HG03571 (cell line): ENCODE measurements around the gene FREM3.
A peak's percentile ranks its signal among the peaks of the same experiment; 100 is the strongest.

Experiments used
- ATAC-seq: cut with Tn5 transposase; IDR thresholded peaks from one replicate; pipeline ENCODE4 v1.9.1; 2021; ENCODE audit not compliant: unreplicated experiment

The FREM3 gene

GRCh38 chr4:143668930-143669552 lies 31.4 kb downstream of the FREM3 start:
- peak; percentile 95 for ATAC-seq

DNA sequence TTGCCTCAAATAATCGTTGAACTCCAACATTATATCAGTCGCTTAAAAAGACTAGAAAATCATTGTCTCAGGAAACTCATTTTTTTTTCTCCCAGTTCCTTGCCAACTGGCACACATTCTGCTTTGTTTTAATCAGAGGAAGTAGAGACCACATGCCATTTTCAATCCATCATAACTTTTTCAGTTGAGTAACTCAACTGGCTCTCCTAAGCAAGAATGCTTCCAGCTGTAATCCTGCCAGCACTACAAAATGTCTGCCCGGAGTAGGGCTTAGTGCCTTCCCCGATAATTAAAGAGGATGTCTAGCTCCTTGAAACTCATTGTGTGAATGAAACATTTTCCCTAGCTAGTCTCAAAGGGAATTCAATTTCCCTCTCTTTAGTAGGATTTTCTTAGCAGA lies 33.0 kb downstream of the FREM3 start:
- ATAC-seq = no peak

DNA sequence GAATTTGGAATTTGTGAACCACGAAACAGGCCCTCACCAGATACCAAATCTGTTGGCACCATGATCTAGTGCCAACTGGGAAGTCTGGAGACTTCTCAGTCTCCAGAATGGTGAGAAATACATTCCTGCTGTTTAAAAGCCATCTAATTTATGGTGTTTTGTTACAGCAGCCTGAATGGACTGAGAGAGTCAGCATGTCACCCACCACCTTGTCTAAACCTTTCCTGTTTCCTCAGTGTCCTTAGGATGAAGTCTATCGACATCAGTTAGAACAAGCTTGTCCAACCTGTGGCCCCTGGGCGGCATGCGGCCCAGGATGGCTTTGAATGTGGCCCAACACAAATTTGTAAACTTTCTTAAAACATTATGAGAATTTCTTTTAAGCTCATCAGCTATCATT lies 42.1 kb downstream of the FREM3 start:
- no peak for ATAC-seq

DNA sequence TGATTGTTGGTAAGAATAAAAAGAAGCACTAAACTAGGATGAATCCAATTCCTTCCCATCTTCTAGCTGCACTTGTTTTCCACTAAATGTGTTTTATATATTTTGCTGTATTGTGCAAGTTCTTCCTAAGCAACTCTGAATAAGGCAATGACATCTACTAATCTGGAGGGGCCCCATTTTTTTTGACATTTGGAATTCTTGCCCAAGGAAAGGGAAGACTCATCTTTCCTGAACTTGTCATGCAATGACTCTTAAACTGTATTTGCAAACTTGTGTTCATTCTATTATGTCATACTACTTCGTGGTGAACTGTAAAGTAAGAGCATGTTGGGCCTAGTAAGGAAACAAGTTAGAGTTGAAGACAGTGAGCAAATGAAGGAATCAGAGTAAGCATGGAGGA lies 45.9 kb downstream of the FREM3 start:
- no peak for ATAC-seq

DNA sequence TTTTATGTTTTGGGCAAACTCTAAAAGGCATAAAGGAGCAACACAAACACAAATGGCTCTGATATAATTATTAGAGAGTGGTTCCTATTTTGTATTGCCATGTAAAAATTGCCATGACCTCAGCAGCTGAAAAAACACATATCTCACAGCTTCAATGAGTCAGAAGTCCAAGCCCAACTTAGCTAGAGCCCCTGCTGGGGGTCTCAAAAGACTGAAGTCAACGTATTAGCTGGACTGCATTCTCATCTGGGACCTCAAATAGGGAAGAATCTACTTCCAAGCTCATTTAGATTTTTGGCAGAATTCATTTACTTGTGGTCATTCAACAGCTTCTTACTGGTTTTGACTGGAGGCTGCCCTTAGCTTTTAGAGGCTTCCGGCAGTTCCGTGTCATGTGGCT lies 47.4 kb downstream of the FREM3 start:
- no peak for ATAC-seq

DNA sequence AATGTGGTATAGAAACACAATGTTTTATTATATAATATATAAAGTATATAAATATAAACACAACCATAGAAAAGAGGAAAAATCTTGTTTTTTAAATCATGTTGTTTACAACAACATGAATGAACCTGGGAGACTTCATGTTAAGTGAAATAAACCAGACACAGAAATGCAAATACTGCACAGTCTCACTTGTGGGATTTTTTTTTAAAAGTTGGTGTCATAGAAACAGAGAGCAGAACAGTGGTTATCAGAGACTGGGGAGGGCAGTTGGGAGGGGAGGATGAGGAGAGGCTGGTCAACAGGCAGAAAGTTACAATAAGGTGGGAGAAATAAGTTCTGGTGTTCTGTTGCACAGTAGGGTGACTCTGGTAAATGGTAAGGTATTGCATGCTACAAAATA lies 57.1 kb downstream of the FREM3 start:
- ATAC-seq = no peak

GRCh38 chr4:143642611-143643010 lies 57.9 kb downstream of the FREM3 start:
- ATAC-seq = no peak

DNA sequence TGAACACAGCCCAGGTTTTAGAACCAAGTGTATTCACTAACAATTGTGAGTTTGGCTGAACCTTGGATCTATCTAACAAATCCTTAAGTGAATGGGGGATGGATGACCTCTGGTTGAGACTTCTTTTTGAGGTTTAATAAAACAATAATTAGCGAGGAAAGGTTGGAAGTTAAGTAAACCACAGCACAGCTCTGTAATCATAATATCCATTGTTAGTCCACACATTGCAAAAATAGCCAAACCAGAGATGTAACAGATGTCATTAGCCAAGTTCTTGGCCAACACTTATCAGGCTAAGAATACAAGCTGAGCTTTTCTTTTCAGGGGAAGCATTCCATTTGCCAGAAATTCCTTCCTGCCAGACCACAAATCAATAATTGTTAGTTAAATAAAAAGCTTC lies 59.1 kb downstream of the FREM3 start:
- no peak for ATAC-seq

DNA sequence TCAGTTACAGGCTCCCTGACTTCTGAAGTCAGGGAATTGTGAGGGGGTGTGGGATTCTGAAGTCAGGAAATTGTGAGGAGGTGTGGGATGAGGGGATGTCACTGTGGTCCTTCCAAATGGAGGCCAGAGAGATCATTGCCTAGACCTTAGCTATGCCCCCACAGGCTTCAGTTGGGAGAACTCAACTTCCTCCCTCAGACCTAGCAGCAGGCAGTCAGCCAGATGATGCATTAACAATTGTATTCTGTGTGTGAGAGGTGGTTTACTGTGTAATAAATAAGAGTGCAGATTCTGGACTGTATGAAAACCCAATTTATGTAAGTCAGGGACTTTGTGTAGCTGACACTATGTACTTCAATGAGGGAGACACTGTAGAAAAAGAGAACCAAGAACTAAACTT lies 65.7 kb downstream of the FREM3 start:
- no peak for ATAC-seq

DNA sequence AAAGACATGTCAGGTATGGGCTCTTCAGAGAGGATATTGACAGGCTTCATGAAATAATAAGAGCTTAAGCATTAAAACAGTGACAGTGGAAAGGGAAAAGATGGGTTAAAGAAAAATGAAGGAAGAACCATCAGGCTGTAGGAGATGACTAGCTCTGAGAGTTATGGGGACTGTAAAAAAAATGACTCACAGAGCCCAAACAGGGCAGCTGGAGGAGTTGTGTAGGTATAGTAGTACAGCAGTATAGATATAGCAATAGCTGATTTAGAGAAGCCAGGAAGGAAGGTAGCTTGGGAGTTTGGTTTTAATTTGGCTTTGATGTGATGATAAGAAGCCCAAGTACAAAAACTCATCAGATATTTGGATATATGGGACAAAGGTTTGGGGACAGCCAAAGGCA lies 66.6 kb downstream of the FREM3 start:
- no peak for ATAC-seq

DNA sequence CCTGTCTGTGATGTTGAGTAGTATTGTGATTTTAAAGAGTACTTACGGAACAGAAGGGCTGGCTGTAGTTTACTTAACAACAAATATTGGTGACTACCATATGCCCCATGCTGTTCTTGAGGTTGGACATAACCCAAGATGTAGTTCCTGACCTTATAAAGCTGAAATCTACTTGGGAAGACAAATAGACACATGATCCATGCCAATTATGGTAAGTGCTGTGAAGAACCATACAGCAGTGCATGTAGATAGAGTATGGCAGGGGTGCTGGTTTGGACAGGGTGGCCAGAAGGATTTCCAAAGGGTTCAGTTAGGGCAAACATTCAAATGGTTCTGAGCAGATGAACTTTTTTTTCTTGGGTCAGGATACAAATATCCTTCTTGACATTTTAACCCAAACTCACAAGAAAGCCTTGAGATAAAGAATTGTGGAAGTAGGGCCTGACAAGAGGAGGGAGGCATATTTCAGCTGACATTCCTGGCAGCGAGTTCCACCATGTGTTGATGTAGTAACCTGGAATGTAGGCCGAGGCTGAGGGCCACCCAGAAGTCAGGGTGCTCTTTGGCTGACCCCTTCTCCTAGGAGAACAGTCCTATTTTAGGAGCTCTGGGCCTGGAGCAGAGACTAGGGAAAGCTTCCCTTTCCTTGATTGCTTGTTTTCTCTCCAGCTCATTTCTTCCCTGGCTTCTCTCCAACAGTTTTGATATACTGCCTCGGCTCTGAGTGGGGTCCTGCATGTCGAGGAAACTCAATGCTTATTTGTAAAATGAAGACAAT lies 74.2 kb downstream of the FREM3 start:
- no peak for ATAC-seq

DNA sequence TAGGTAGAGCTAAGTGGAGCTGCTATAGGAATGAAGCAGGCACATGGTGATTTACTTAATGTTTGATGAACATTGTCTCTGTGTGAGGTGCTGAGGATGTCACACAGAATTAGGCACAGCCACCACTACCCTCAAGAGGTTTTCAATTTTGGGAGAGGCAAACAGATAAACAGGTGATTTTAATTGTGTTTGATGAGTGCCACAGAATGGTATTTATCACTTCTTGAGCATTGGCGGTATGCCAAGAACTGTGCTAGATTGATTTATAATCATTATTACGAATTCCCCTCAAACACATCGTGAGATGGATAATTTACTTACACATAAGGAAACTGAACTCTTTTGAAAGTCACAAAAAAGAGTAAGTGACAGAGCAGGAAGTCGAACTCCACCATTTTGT lies 74.8 kb downstream of the FREM3 start:
- ATAC-seq = no peak

DNA sequence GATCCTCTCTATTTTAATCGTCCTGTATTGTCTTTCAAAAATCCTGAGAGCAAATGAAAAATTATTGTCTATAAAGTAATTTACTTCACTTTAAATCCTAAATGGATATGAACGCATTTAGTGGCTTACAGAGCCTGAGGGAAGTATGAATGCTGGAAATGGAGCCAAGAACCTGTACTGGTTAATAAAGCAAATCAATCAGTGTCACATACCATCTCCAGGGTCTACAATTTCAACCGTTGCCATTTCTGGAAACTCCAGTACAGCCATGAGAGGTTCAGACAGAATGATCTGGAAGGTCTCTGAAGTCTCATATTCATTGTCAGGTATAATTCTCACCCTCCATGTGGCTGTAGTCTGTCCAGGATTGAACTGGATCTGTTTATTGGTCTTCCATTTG lies 76.6 kb downstream of the FREM3 start:
- ATAC-seq = no peak

- ATAC-seq = no peak
Measured at GRCh38 chr4:143618811-143619210, 81.7 kb downstream of the FREM3 start.

DNA sequence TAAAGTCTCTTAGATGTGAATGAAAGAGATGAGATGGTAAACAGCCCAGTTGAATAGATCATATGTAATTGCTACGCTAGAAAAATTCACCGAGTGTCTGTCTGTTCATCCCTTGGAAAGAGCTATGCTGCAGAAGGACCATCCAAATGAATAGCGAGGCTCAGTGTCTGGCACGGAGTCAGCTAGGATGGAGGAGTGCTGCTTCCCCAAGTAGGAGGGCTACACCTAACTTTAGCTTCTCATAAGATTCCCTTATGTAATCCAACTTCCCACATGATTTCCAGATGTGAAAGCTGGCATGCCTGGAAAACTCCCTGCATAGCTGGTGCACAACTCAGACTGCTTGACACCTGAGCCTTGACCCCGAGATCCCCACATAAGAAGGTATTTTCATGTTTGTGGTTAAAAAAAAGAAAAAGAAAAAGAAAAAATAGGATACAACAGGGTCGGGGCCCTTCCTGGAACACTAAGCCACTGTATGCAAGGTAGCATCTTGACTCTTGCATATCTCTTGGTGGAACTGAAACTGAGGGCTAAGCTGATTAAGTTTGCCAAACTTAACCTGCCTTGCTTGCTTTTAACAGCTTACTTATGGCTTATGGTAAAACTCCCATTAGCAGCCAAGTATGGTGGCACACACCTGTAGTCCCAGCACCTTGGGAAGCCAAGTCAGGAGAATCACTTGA lies 82.3 kb downstream of the FREM3 start:
- ATAC-seq = no peak

DNA sequence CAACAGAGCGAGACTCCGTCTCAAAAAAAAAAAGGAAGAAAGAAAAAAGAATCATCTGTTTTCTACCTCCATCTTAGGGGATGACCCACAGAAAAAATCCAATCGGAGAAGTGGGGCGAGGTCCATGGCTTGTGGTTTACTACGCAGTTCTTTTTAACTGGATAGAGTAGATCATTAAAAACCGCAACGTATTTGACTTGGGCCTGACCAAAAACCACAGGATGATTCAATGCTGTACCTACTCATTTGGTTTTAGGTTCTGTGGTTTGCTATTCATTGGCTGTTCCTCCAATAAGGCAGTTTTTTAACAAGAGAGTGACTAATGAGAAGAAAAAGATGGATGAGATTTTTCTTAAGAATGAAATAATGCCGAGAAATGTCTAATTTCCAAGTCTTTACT lies 83.7 kb downstream of the FREM3 start:
- ATAC-seq = peak; percentile 96

GRCh38 chr4:143609492-143609891 lies 91.0 kb downstream of the FREM3 start:
- no peak for ATAC-seq

DNA sequence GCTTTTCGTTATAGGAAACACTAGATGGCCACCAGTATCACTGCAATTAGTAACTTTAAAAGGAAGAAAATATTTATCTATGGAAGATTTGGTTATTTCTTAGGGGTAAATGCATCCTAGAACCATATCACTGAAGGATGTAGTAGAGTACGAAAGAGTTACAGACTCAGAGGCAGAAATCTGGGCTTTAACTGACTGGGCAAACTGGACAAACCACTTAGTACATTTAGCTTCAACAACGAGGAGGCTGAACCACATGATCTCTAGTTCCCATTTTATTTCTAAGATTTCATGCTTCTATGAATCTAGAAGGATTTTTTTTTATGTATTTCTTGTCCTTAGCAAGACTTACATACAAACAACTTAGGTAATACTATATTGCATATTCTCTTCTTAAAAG lies 94.0 kb downstream of the FREM3 start:
- ATAC-seq = no peak

DNA sequence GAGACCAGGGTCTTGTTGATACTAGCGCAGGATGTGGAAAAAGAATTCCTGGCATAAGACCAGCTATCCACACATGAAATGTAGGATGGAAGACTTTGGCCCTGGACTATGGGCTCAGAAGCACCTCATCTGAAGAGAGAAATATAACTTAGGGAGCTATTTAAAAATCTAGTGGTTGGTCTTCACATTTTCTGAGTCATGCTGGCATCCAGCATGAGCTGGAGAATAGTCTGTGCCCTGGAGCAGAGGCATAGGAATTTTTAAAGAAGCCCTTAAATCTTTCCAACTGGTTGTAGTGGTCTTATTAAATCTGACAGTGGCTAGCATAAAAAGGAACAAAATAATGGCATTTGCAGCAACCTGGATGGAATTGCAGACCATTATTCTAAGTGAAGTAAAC lies 100.6 kb downstream of the FREM3 start:
- no peak for ATAC-seq

GRCh38 chr4:143598816-143599215 lies 101.7 kb downstream of the FREM3 start:
- no peak for ATAC-seq

DNA sequence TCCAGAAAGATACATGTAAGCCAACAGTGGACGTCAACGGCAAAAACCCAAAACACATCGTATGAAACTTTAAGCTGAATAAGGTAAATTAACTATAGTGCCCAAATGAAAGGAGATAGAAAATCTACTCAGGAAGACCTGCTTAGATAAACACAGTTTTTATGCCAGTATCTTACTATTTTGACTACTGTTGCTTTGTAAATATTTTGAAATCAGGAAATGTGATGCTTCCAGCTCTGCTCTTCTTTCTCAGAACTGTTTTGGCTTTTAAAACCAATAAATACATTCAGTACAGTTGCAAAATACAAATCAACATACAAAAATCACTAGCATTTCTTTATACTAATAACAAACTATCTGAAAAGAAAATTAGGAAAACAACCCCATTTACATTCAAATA lies 103.2 kb downstream of the FREM3 start:
- ATAC-seq = no peak

DNA sequence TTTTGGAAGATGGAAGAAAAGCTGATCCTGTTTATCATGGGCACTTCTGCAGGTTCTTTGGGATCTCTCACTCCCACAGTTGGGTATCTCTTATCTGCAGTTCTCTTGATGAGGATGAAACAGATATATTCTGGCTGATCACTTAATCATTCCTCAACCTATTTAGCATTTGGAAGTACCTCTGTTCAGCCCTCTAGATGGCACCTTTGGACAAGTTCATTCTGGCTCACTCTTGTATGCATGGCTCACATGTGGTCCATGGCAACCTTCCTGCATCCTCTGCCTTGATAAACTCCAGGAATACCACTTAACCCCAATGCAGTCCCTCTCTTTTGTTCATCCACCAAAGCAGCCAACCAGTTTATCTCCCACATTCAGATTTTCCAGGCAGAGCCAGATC lies 112.8 kb downstream of the FREM3 start:
- ATAC-seq = no peak
